HG02571 (cell line): ENCODE data around the gene ITGAE.
"Not testable (repeated sequence)": the region's sequence is repeated elsewhere in the genome, so short reads cannot be mapped to it uniquely, and the experiment has no call there.

Experiments used
- ATAC-seq: cut with Tn5 transposase; IDR thresholded peaks from one replicate; pipeline ENCODE4 v1.9.1; 2021; ENCODE audit warnings: mild to moderate bottlenecking, moderate library complexity; ENCODE audit not compliant: unreplicated experiment

The ITGAE gene

DNA sequence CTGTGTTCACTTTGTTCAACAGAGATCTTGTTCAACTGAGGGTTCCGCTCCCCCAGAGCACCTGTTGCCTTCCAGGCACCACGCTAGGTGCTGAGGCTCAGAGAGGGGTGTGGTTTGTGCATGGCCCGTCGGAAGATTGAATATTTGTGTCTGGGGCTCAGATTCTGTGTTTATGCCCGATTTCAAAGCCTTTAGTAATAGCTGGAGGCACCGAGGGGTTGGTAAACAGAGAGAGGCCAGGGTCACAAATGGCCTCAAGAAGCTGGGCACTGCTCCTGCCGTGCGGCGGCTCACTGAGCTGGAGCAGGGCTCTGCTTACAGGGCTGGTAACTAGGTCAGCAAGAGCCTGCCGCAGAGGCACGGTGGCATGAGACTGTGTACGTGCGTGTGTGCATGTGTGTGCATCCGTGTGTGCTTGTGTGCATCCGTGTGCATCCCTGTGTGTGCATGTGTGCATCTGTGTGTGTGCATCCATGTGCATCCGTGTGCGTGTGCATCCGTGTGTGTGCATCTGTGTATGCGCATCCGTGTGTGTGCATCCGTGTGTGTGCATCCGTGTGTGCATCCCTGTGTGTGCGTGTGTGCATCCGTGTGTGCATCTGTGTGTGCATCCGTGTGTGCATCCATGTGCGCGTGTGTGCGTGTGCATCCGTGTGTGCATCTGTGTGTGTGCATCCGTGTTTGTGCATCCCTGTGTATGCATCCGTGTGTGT lies 5.4 kb downstream of the ITGAE start:
- no peak for ATAC-seq

- ATAC-seq, result no peak
Observed at GRCh38 chr17:3794557-3795389, 6.2 kb downstream of the ITGAE start.

- ATAC-seq, result not testable (repeated sequence)
Observed at GRCh38 chr17:3794152-3794551, 6.8 kb downstream of the ITGAE start.

GRCh38 chr17:3793258-3793657 lies 7.7 kb downstream of the ITGAE start:
- ATAC-seq, result not testable (repeated sequence)

DNA sequence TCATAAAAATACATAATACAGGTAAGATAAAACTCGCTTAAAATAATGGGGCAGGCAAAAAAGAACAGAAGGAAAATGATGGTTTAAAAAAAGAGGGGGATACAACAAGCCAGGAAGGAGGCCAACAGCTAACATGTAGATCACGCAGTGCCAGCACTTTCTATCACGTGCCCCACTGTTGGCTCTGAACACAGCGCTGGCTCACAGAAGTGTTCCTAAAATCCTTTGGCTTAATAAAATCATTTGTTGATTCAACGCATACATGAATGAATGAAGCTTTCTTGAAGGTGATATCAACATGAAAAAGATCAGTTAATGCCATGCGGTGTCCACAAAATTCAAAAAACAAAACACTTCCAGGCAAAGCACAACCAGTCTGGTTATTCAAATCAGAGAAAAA lies 8.5 kb downstream of the ITGAE start:
- no peak for ATAC-seq

DNA sequence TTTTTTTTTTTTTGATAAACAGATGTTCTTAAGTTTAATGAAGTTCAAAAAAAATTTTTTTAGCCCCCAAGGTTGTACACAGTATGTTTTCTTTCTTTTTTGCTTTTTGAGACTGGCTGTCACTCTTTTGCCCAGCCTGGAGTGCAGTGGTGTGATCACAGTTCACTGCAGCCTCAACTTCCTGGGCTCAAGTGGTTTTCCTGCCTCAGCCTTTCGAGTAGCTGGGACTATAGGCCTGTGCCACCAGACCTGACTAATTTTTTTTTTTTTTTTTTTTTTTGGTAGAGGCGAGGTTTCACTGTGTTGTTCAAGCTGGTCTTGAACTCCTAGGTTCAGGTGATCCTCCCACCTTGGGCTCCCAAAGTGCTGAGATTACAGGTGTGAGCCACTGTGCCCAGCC lies 12.8 kb downstream of the ITGAE start:
- ATAC-seq, result no peak

DNA sequence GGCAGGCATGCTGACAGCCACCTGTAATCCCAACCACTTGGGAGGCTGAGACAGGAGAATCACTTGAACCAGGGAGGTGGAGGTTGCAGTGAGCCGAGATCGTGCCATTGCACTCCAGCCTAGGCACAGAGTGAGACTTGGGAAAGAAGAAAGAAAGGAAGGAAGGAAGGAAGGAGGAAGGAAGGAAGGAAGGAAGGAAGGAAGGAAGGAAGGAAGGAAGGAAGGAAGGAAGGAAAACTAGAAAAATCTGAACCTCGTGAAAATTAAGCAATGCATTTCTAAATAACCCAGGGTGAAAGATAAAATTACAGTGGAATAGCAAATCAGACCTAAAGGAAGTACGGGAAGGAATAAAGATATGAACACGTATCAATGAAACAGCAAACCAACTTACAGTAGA lies 15.7 kb downstream of the ITGAE start:
- ATAC-seq, result not testable (repeated sequence)

GRCh38 chr17:3782751-3783150 lies 18.2 kb downstream of the ITGAE start:
- no peak for ATAC-seq

DNA sequence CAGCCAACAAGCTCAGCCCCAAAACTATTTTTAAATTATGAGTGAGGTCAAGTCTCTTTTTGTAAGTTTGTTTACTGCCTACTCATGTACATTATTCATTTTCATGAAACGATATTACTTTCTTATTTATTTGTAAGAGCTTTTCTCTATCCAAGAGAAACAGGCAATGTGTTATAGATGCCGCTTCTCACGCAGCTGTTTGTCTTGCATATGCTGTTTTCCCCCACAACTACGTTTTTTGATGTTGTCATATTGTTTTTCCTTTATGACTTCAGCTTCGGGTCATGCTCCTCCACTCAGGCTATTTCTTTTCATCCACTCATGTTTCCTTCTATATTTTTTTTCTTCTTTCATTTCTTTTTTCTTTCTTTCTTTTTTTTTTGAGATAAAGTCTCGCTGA lies 20.0 kb downstream of the ITGAE start:
- ATAC-seq, result no peak

DNA sequence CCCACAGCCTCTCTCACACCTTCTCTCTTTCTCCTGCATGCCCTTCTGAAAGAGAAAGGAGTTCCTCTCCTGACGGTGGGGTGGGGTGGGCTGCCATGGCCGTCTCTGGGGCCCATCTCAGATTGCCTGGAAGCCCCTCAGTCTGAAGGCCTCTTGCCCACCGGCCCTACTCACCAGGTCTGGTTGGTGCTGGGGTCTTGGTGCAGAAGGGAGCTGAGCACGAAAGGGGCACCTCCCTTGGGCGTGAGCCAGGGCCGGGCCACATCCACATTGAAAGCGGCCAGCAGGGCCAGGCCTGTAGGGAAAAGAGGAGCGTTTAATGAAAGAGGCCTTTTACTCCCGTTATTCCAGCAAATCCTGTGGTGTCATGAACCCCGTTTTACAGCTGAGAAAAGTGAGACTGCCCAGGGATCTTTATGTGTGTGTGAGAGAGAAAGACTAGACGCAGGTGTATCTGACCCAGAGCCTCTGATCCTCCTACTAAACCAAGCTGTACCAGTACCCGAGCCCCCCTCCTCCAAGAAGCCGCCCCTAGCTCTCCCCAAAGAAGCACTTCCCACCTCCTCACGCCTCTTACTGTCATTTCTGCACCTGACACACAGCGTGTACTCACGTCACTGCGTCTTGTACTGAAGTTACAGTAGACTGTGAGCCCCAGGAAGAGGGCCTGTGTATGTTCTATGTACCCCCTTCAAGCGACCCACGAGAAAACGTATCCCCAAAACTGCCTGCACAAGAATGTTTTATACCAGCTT lies 23.4 kb downstream of the ITGAE start:
- ATAC-seq, result no peak

GRCh38 chr17:3773966-3774365 lies 27.0 kb downstream of the ITGAE start:
- ATAC-seq, result no peak

GRCh38 chr17:3773511-3773910 lies 27.5 kb downstream of the ITGAE start:
- no peak for ATAC-seq

- no peak for ATAC-seq
Observed at GRCh38 chr17:3772764-3773163, 28.2 kb downstream of the ITGAE start.

GRCh38 chr17:3771140-3771539 lies 29.8 kb downstream of the ITGAE start:
- no peak for ATAC-seq

DNA sequence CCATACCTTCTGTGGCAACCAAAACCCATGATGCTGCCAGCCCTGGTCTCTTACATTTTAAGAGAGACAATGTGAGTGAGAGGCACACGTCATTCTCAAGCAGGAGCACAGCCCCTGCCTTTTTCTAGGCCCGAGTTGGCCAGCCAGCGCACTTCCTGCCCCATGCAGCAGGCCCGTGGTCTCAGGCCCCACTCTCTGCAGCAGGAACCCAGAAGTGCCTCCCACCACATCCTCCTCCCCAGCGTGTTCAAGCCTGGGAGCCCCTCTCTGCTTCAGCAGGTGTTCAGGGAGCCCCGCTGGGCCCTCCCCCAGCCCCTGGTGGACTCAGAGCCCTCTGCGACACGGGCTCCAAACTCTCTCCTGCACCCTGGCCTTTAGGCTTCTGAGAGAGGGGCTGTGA lies 30.5 kb downstream of the ITGAE start:
- ATAC-seq, result no peak

- ATAC-seq, result no peak
Observed at GRCh38 chr17:3768769-3769168, 32.2 kb downstream of the ITGAE start.

- no peak for ATAC-seq
Observed at GRCh38 chr17:3768341-3768740, 32.6 kb downstream of the ITGAE start.

- ATAC-seq, result no peak
Observed at GRCh38 chr17:3766779-3767178, 34.2 kb downstream of the ITGAE start.

DNA sequence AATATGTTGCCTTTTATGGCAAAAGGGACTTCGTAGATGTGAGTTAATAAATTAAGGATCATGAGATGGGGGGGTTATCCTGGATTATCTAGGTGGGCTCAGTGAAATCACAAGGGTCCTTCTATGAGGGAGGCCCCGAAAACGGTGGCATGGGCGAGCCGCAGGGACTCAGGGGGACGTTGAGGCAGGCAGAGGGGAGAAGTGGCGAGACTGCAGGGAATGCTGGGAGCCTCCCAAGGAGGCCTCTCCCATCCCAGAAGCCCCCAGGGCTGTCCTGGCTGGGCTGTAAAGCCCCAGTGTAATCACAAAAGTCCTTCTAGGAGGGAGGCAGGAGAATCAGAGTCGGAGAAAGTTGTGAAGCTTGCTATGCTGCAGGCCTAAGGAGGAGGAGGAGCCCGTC lies 35.0 kb downstream of the ITGAE start:
- ATAC-seq, result no peak

GRCh38 chr17:3763777-3764170 lies 37.2 kb downstream of the ITGAE start:
- ATAC-seq, result no peak

DNA sequence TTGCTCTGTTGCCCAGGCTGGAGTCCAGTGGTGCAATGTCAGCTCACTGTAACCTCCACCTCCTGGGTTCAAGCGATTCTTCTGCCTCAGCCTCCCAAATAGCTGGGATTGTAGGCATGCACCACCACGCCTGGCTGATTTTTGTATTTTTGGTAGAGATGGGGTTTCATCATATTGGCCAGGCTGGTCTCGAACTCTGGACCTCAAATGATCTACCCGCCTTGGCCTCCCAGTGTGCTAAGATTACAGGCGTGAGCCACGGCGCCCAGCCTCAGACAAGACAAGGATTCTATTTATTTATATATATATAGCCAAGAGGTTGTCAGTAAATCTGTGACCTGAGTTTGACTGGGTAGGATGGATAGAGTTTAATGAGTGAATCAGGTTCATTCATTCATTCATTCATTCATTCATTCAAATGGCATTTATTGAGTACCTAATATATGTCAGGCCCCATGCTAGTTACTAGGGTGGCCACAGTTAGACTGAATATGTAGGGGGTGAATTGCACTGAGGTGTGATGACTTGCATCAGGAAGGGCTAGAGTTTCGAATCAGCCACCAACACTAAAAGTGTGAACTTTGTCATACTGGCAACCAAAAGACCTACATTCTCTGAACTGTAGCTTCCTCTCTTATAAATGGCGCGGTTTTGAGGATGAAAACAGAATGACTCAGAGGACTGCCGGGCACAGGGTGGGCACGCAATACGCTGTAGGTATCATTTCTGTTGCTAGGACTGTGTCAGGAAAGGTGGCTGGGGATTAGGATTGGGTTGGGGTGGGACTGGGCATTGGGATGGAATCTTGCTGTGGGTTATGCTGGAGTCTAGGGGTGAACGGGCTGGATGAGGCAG lies 37.8 kb downstream of the ITGAE start:
- ATAC-seq, result peak; percentile 47
